Panc1 (cell line): ENCODE measurements around the gene RHOG. TPM values are rescaled to one million over a fixed set of nuclear protein-coding genes. Genes with fewer than 3 reads are reported as not detected.

ENCODE experiments used
- ATAC-seq: fragments of 200-7000 bp; cut with Tn5 transposase; 2 replicates; pipeline ENCODE4 v1.9.1; 2020; ENCODE audit warnings: mild to moderate bottlenecking, moderate library complexity
- BruUV-seq: library from RNA; stranded (reverse); fragments of 400-500 nt; replicated peaks from 2 replicates; lab custom pipeline; 2021; lab: Mats Ljungman, UMichigan
- CTCF ChIA-PET: fragments of 300-600 bp; sonication (Branson Sonifier 250); formaldehyde crosslinking; loops from one replicate; lab custom pipeline; 2022; ENCODE audit warnings: antibody characterized with exemption; lab: Charles Lee
- POLR2A ChIA-PET: fragments of 300-600 bp; sonication (Branson Sonifier 250); formaldehyde crosslinking; loops from one replicate; lab custom pipeline; 2022; ENCODE audit warnings: antibody characterized with exemption; lab: Charles Lee
- DNase-seq: peaks from one replicate; pipeline ENCODE4 v3.0.0-alpha.2; 2010; ENCODE audit warnings: low read depth, low spot score
- H3K27ac ChIP-seq: 2 replicates; pipeline ENCODE4 v1.5.1; 2011; ENCODE audit warnings: mild to moderate bottlenecking, low read length, inconsistent platforms
- H3K27me3 ChIP-seq: fragments of 200-500 bp; sonication (Bioruptor generic); 2 replicates; pipeline ENCODE4 v1.6.0; 2014; ENCODE audit warnings: low read length, inconsistent platforms; ENCODE audit not compliant: control insufficient read depth, insufficient read depth
- H3K36me3 ChIP-seq: fragments of 200-500 bp; sonication (Bioruptor generic); 2 replicates; pipeline ENCODE4 v1.5.1; 2014; ENCODE audit warnings: inconsistent platforms, mild to moderate bottlenecking, low read length, moderate library complexity; ENCODE audit not compliant: control insufficient read depth, insufficient read depth
- H3K4me1 ChIP-seq: 2 replicates; pipeline ENCODE4 v1.5.1; 2011; ENCODE audit warnings: inconsistent platforms, mild to moderate bottlenecking, low read length, moderate library complexity; ENCODE audit not compliant: control insufficient read depth, insufficient read depth
- H3K4me3 ChIP-seq, 2 experiments: 2 replicates each; pipeline ENCODE4 v1.5.1; 2011 to 2012; ENCODE audit warnings: low read depth in 2 of 2, low read length in 2 of 2, mild to moderate bottlenecking in 2 of 2, inconsistent platforms in 1 of 2, moderate library complexity in 1 of 2
- H3K9me3 ChIP-seq: fragments of 200-500 bp; sonication (Bioruptor generic); 2 replicates; pipeline ENCODE4 v1.5.1; 2014; ENCODE audit warnings: low read depth, mild to moderate bottlenecking, inconsistent platforms, low read length, moderate library complexity; ENCODE audit not compliant: control insufficient read depth, insufficient read depth
- CTCF ChIP-seq: fragments of 450-650 bp; IDR thresholded peaks from 2 replicates; pipeline ENCODE4 v1.5.1; 2017; ENCODE audit warnings: mild to moderate bottlenecking
- POLR2AphosphoS5 ChIP-seq: IDR thresholded peaks from 2 replicates; pipeline ENCODE4 v1.6.1; 2012; ENCODE audit warnings: mild to moderate bottlenecking, low read depth, low read length, moderate library complexity
- REST ChIP-seq, 2 experiments: IDR thresholded peaks; 2 replicates each; pipeline ENCODE4 v1.6.1; 2011 to 2012; ENCODE audit warnings: low read depth in 2 of 2, control low read depth in 1 of 2, low read length in 1 of 2, mild to moderate bottlenecking in 1 of 2, moderate library complexity in 1 of 2; ENCODE audit not compliant: insufficient read depth in 1 of 2
- SIN3A ChIP-seq: IDR thresholded peaks from 2 replicates; pipeline ENCODE4 v1.6.1; 2012; ENCODE audit warnings: low read depth, mild to moderate bottlenecking, low read length, moderate library complexity, borderline replicate concordance; ENCODE audit not compliant: insufficient read depth
- TCF7L2 ChIP-seq: IDR thresholded peaks from 2 replicates; pipeline ENCODE4 v1.6.1; 2011; ENCODE audit warnings: mild to moderate bottlenecking, low read depth, low read length, inconsistent platforms
- in situ Hi-C: cut with HindIII; loops from 2 replicates; pipeline ENCODE4 v1.10.0; 2016; ENCODE audit warnings: low sequenced_read_pairs, low pct_unique_long_range_greater_than_20kb
- intact Hi-C: fragments of 100-400 bp; cut with micrococcal nuclease; formaldehyde crosslinking; loops from one replicate; pipeline ENCODE4 v1.10.0; 2022; ENCODE audit not compliant: unreplicated experiment
- total RNA-seq: library from RNA; stranded (reverse); gene quantifications from one replicate; pipeline ENCODE4 v1.2.1, GENCODE V29; 2021; ENCODE audit not compliant: unreplicated experiment

RHOG gene
- total RNA-seq, 1 experiment from 2014 or later: 156 TPM

GRCh38 chr11:3826721-3827120 is 14.0 kb downstream of the RHOG start:
- TF ChIP-seq TCF7L2 (no peak), SIN3A (no peak), POLR2AphosphoS5 (no peak), REST (IDR thresholded peaks at IDR 0.05; ENCODE audit: insufficient read depth in 1 of 2, low read depth in 2 of 2, low read length in 1 of 2) (no peak), CTCF (no peak)
- H3K27me3 ChIP-seq: no peaks in the 10 kb centered on the region
- CTCF ChIA-PET: interaction anchor here (0.5 to 1.2 kb wide), 2 partner anchors 14 to 28 kb away, joined by 3 read pairs; partner anchors contain the start of gene RHOG
- H3K9me3 ChIP-seq: no peaks in the 10 kb centered on the region
- ATAC-seq (no peak), DNase-seq (no peak)
- BruUV-seq: no TSS peak
- no peak overlapping the region for H3K27ac ChIP-seq
- no peak overlapping the region for H3K4me3 ChIP-seq
- no peaks in the 10 kb centered on the region; the same call in none of the 2 replicates for H3K36me3 ChIP-seq
- intact Hi-C loops (no loop called here), in situ Hi-C loops (no loop called here)
- H3K4me1 ChIP-seq: 0 out of 2 replicates have a peak, but pooled peaks cover 3% of the 10 kb centered on the region
- POLR2A ChIA-PET: no interaction called here

GRCh38 chr11:3825473-3826154 is 15.1 kb downstream of the RHOG start:
- Histone ChIP-seq H3K9me3 (no peaks in the 10 kb centered on the region), H3K4me1 (0 out of 2 replicates have a peak, but pooled peaks cover 3% of the 10 kb centered on the region), H3K36me3 (no peaks in the 10 kb centered on the region; the same call in none of the 2 replicates), H3K27ac (no peak overlapping the region), H3K27me3 (no peaks in the 10 kb centered on the region), H3K4me3 (no peak overlapping the region)
- DNase-seq (no peak), ATAC-seq (peak; percentile 4)
- BruUV-seq: no TSS peak
- in situ Hi-C loops (no loop called here), intact Hi-C loops (no loop called here)
- ChIA-PET CTCF (interaction anchor here (0.5 to 1.0 kb wide), 4 partner anchors 9 to 161 kb away, joined by 3 to 5 read pairs (median 4); no protein-coding TSS in a partner anchor), POLR2A (interaction anchor here (0.6 kb wide), 1 partner anchor 868 kb away, joined by 3 read pairs; no protein-coding TSS in a partner anchor)
- TF ChIP-seq SIN3A: 0 out of 2 replicates have a peak, but pooled peaks have one; percentile 37
- TF ChIP-seq TCF7L2: no peak
- peak; percentile 81 for TF ChIP-seq POLR2AphosphoS5
